ENCODE data around the gene OR10T2. TPM values are rescaled to one million over a fixed set of nuclear protein-coding genes. Genes with fewer than 3 reads are reported as not detected.
"Not testable (repeated sequence)": the region's sequence is repeated elsewhere in the genome, so short reads cannot be mapped to it uniquely, and the experiment has no call there.

Gene OR10T2
- total RNA-seq, 4 donors from 2014 or later = not detected

DNA sequence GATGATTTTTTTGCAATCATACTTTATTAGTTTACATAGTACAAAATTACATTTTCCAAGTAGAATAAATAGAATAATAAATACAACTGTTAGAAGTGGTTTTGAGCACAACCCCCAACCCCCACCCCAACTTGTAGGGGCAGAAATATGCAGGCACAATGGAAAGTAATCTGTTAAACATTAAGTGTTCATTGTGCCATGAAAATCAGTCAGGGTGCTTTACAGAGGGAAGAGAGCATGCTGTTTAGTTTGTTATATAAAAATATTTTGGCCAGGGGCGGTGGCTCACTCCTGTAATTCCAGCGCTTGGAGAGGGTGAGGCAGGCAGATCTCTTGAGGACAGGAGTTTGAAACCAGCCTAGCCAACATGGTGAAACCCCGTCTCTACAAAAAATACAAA, 2.6 kb downstream of the OR10T2 start:
- no peak overlapping the region for H3K27ac ChIP-seq
- whole genome bisulfite sequencing, 2 donors = 79 to 86% methylated on average over 3 of the region's 3 CpGs
- DNase-seq (ENCODE audit: low spot score in 2 of 2) = no peak
- H3K4me3 ChIP-seq = no peak overlapping the region
- H3K36me3 ChIP-seq = no peaks in the 10 kb centered on the region
- no peaks in the 10 kb centered on the region for H3K4me1 ChIP-seq
- TF ChIP-seq, protein P1, sequence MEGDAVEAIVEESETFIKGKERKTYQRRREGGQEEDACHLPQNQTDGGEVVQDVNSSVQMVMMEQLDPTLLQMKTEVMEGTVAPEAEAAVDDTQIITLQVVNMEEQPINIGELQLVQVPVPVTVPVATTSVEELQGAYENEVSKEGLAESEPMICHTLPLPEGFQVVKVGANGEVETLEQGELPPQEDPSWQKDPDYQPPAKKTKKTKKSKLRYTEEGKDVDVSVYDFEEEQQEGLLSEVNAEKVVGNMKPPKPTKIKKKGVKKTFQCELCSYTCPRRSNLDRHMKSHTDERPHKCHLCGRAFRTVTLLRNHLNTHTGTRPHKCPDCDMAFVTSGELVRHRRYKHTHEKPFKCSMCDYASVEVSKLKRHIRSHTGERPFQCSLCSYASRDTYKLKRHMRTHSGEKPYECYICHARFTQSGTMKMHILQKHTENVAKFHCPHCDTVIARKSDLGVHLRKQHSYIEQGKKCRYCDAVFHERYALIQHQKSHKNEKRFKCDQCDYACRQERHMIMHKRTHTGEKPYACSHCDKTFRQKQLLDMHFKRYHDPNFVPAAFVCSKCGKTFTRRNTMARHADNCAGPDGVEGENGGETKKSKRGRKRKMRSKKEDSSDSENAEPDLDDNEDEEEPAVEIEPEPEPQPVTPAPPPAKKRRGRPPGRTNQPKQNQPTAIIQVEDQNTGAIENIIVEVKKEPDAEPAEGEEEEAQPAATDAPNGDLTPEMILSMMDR (IDR thresholded peaks at IDR 0.05) = no peak
- no peak for TF ChIP-seq EP300 (IDR thresholded peaks at IDR 0.05)
- no peak for TF ChIP-seq POLR2A (IDR thresholded peaks at IDR 0.05)
- no peaks in the 10 kb centered on the region for H3K9me3 ChIP-seq
- H3K27me3 ChIP-seq = no peaks in the 10 kb centered on the region

DNA sequence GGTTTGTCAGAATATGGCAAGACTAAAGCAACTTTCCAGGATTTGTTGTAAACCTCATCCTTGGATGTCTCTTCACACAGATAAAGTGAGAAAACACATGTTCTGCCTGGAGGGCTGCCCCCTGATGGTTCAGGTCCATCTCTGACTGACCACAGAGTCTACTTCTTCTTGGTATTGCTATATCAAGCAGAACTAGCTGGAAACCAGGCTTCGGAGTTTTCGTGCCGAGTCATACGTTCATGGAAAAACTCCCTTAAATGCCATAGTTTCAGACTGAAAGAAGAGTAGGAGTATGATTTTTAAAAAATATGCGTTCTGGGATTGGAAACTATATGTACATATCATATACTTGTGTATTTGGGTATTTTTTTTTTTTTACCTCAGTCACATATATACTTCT, 5.8 kb downstream of the OR10T2 start:
- H3K4me3 ChIP-seq = no peak overlapping the region
- 91 to 94% methylated on average over 5 of the region's 5 CpGs for WGBS, 2 donors
- no peak overlapping the region for H3K27ac ChIP-seq
- DNase-seq (ENCODE audit: low spot score in 2 of 2) = no peak
- no peaks in the 10 kb centered on the region for H3K4me1 ChIP-seq
- no peaks in the 10 kb centered on the region for H3K36me3 ChIP-seq
- no peaks in the 10 kb centered on the region for H3K27me3 ChIP-seq
- TF ChIP-seq, protein P1 (IDR thresholded peaks at IDR 0.05) = no peak
- TF ChIP-seq POLR2A (IDR thresholded peaks at IDR 0.05) = no peak
- TF ChIP-seq EP300 (IDR thresholded peaks at IDR 0.05) = no peak
- H3K9me3 ChIP-seq = no peaks in the 10 kb centered on the region

DNA sequence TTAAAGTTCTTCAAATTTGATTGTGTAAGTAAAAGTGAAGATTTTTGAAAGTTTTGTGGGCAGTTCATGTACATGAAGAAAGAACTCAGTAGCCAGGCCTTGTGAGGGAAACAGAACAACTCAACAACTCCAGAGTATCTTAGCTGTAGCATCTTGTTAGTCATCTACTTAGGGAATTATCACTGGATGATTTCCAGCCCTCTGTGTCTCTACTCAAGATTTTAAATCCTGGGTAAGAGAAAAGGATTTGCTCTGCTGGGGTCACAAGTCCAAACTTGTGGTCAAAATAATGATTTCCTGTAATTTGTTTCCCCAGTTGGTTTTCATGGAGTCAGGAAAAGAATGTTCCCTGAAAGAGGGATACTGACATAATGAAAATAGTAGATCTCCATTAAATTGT, 8.2 kb downstream of the OR10T2 start:
- no peaks in the 10 kb centered on the region for H3K36me3 ChIP-seq
- H3K4me3 ChIP-seq = no peak overlapping the region
- H3K27ac ChIP-seq = peak overlapping the region in 2 of 4 donors; percentile 2 to 16
- H3K9me3 ChIP-seq = no peaks in the 10 kb centered on the region
- DNase-seq (ENCODE audit: low spot score in 2 of 2) = no peak
- no peaks in the 10 kb centered on the region for H3K4me1 ChIP-seq
- TF ChIP-seq, protein P1 (IDR thresholded peaks at IDR 0.05) = no peak
- peak; percentile 14 to 28 for TF ChIP-seq EP300 (IDR thresholded peaks at IDR 0.05)
- H3K27me3 ChIP-seq = no peaks in the 10 kb centered on the region

DNA sequence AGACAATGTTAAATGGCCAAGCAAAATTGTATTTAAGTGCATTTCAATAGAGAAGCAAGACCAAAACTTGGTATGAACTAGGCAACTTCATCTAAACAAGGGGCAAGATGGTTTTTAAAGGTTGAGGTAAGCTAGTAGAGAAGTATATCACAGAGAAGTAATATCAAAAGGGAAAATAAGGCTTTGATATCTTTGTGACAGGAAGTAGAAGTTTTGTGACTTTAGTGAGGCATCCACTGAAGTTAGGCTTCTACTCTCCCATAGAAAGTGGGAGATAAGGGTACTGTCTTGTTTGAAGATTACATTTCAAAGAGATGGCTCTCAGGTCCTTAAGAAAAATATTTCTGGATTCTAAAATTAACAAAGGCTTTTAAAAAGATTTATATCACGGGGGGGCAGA, 8.9 kb downstream of the OR10T2 start:
- Histone ChIP-seq H3K4me3 (no peak overlapping the region), H3K27me3 (no peaks in the 10 kb centered on the region), H3K27ac (no peak overlapping the region), H3K9me3 (no peaks in the 10 kb centered on the region), H3K36me3 (no peaks in the 10 kb centered on the region), H3K4me1 (no peaks in the 10 kb centered on the region)
- WGBS, 2 donors = 62 to 64% methylated on average over 1 of the region's 1 CpG
- DNase-seq (ENCODE audit: low spot score in 2 of 2) = no peak
- TF ChIP-seq, protein P1 (IDR thresholded peaks at IDR 0.05) = no peak

DNA sequence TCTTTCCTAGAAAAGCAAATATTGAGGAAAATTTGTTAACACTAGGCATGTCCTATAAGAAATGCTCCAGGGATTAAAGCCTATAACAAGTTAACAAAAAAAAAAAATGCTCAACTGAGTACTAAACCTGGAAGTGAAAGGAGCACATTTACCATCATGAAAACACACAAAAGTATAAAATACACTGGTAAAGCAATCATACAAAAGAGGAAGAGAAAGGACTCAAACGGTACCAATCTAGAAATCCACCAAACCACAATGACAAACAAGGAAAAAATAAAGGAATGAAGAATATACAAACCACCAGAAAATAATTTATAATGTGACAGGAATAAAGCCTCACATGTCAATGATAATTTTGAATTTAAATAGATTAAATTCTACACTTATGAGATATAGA, 24.4 kb downstream of the OR10T2 start:
- no peaks in the 10 kb centered on the region for H3K36me3 ChIP-seq
- H3K27me3 ChIP-seq = no peaks in the 10 kb centered on the region
- H3K4me1 ChIP-seq = no peaks in the 10 kb centered on the region
- no peak overlapping the region for H3K4me3 ChIP-seq
- peaks cover 0 to 35% (median 3%) of the 10 kb centered on the region in 4 donors for H3K9me3 ChIP-seq
- 74 to 88% methylated on average over 1 of the region's 1 CpG for WGBS, 2 donors
- H3K27ac ChIP-seq = no peak overlapping the region
- TF ChIP-seq POLR2A (IDR thresholded peaks at IDR 0.05) = no peak
- TF ChIP-seq, protein P1 (IDR thresholded peaks at IDR 0.05) = no peak
- TF ChIP-seq EP300 (IDR thresholded peaks at IDR 0.05) = no peak
- DNase-seq (ENCODE audit: low spot score in 2 of 2) = no peak

DNA sequence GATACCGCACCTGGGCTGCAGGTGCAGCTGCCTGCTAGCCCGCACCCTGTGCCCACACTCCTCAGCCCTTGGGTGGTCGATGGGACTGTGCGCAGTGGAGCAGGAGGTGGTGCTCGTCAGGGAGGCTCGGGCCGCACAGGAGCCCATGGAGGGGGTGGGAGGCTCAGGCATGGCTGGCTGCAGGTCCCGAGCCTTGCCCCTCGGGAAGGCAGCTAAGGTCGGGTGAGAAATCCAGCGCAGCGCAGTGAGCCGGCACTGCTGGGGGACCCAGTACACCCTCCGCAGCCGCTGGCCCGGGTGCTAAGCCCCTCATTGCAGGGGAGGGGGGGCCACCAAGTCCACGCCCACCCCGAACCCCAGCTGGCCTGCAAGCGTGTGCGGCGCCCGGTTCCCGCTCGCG, 25.2 kb downstream of the OR10T2 start:
- H3K36me3 ChIP-seq; DNase-seq (ENCODE audit: low spot score in 2 of 2); H3K4me1 ChIP-seq; H3K4me3 ChIP-seq; H3K27ac ChIP-seq; H3K27me3 ChIP-seq: not testable (repeated sequence)
- peaks cover 0 to 35% (median 3%) of the 10 kb centered on the region in 4 donors for H3K9me3 ChIP-seq
- 94 to 97% methylated on average over 15 to 22 of the region's 25 CpGs for WGBS, 2 donors
